Measurements from ENCODE around the gene ANKLE2.

Gene ANKLE2

DNA sequence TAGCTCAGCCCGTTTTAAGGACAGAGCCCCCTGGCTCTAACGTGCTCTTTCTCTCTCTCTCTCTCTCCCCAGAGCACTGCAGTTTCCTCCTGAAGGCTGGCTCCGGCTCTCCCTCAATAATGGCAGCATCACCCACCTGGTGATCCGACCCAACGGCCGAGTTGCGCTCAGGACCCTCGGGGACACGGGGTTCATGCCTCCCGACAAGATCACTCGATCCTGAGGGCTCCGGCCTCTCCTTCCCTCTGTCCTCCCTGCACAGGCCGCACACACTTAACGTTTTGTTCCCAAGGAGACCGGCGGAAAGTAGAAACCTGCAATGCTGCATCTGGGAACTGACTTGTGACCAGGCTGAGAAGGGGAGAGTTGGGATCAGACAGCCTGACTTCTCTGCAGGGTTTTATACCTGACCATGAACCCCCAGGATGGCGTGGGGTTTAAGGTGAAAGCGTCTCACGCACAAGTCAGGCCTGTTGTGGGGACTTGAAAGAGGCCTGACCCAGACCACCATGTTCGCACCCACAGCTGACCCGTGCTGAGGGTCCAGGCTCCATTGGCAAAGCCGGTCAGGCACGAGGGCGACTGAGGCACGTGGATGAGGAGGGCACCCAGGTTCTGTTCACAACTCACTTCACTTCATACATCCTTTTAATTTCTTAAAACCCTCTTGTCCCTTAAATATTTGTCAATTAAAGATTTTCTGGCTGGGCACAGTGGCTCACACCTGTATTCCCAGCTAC, 40.9 kb downstream of the ANKLE2 start:
- H3K36me3 Mint-ChIP-seq: peaks cover 98% of the 10 kb centered on the region
- peaks cover 13% of the 10 kb centered on the region for H3K4me1 Mint-ChIP-seq
- ATAC-seq: no peak
- peak overlapping the region; percentile 60 for H3K27ac Mint-ChIP-seq
- no peaks in the 10 kb centered on the region for H3K9me3 Mint-ChIP-seq
- no peak overlapping the region for H3K4me3 Mint-ChIP-seq
- DNase-seq (ENCODE audit: low spot score in 2 of 2): no peak

DNA sequence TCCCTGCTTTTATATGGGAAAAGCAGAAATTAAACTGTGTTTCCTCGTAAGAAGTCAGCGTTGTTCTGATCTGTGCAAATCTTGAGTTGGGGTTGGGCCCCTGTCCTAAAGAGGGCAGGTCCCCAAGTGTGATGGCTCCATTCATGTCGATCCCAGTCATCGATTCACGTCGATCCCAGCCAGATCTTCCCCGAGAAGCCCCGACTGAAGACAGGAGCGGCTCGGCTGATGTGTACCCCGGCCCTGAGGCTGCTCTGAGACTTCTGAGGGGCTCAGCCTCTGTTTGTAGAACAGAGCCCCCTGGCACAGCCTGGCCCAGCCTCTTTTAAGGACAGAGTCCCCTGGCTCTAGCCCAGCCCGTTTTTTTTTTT, 41.7 kb downstream of the ANKLE2 start:
- Mint-ChIP-seq H3K9me3 (no peaks in the 10 kb centered on the region), H3K36me3 (peaks cover 98% of the 10 kb centered on the region), H3K4me1 (peaks cover 13% of the 10 kb centered on the region), H3K27ac (no peak overlapping the region), H3K4me3 (no peak overlapping the region)
- DNase-seq (ENCODE audit: low spot score in 2 of 2) (no peak), ATAC-seq (no peak)

DNA sequence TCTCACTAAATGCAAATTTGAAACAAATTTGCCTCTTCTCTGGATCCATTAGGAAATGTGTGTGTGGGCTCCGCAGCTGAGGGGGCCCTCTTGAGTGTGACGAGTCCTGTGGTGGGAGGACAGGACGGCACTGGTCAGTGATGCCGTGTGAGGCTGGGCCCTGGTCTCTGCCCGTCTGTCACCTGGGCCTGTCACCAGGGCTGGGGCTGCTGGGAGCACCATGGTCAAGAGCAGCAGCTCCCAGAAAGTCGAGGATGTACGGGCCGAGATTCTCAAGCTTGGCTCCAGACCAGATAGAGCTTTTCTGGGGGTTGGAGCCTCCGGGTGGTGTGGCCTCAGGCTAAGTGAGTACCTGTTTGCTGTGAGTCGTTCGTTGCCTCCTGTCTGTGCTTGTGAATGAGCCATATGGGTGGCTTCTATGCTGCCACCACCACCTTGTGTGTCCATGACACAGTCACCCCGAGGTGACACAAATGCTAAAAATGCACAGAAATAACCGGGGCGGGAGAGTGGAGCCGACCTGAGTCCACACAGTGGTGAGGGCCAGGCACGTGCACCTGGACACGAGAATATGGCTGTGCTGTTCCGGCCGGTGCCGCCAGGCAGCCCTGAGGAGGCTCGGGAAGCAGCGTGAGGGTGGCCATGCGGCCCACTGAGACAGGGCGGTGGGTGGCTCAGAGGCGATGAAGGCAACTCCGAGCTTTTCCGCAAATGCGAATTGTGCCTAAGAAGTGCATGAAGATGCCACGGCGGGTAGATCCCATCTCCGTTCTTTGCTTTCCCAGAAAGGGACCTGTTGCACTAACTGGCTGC, 42.3 kb downstream of the ANKLE2 start:
- peaks cover 98% of the 10 kb centered on the region for H3K36me3 Mint-ChIP-seq
- peak; percentile 44 for ATAC-seq

DNA sequence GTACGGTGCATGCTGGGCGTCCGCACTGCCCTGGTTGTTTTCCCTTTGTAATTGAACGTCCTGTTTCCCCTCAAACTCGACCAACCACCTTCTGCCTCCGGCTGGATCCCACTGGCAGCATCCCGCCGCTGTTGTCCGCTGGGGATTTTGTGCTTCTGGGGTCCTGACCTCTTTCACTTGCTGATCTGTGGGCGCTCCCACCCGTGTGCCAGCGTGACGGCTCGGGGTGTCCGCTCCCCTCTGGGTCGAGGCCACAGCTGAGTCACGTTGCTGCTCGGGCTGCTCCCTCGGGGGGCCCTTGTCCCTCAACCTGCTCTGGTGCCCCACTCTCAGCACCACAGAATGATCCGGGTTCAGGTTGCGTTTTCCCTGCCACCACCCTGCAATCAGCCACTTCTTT, 43.0 kb downstream of the ANKLE2 start:
- Mint-ChIP-seq H3K4me1 (peaks cover 19% of the 10 kb centered on the region), H3K9me3 (no peaks in the 10 kb centered on the region), H3K27ac (peak overlapping the region; percentile 73), H3K4me3 (no peak overlapping the region), H3K36me3 (peaks cover 98% of the 10 kb centered on the region)
- DNase-seq (ENCODE audit: low spot score in 2 of 2) (no peak), ATAC-seq (no peak)

More for the DNA sequence above, 42.3 kb downstream of the ANKLE2 start:
- Mint-ChIP-seq H3K4me3 (no peak overlapping the region), H3K4me1 (peaks cover 16% of the 10 kb centered on the region), H3K9me3 (no peaks in the 10 kb centered on the region), H3K27ac (peak overlapping the region; percentile 73)
- no peak for DNase-seq (ENCODE audit: low spot score in 2 of 2)

DNA sequence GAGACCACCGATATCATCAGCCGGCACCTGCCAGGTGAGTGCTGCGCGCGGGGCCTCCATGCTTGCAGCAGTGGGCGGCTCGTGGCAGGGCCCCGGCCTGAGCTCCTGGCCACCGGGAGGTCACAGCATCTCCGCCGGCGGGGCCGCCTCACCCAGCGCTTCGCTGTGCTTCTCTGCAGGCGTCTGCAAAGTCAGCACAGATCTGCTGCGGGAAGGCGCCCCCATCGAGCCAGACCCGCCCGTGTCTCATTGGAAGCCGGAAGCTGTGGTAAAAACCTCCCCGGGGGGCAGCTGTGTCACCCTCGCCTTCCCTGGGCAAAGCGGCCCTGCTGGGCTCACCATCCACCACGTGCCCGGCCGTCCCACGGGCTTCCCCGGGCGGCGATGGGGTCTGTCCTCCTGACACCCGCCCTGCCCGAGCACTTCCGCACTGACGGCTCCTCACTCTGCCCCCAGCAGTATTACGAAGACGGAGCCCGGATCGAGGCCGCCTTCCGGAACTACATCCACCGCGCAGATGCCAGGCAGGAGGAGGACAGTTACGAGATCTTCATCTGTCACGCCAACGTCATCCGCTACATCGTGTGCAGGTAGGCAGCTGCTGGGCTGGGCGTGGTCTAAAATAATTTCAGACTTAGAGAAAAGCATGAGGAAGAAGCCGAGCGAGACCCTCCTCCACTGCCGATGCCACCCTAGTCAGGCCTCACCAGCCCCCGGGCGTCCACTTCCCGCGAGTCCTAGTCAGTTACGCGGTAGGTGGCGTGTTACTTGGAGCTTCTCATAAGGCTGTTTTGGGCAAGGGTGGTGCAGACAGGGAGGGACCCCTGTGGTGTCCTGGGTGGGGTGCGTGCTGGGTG, 43.9 kb downstream of the ANKLE2 start:
- Mint-ChIP-seq H3K9me3 (no peaks in the 10 kb centered on the region), H3K4me1 (peaks cover 20% of the 10 kb centered on the region), H3K36me3 (peaks cover 95% of the 10 kb centered on the region), H3K27ac (no peak overlapping the region), H3K4me3 (no peak overlapping the region)
- ATAC-seq (no peak), DNase-seq (ENCODE audit: low spot score in 2 of 2) (no peak)

DNA sequence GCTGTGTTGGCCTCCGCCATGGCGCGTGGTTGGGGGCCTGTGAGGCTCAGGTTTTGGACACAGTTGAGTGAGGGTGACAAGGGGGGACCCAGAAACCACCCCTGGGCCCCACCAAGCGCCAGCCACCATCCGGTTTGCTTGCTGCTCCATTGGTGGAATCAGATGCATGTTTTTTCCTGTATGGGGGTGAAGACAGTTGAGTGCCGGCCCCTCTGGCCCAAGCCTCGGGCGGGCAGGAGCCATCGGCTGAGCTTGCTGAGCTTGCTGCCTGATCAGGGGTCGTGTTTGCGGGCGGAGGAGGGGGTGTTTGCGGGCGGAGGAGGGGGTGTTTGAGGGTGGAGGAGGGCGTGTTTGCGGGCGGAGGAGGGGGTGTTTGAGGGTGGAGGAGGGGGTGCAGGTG, 44.6 kb downstream of the ANKLE2 start:
- Mint-ChIP-seq H3K4me1 (peaks cover 24% of the 10 kb centered on the region), H3K27ac (no peak overlapping the region), H3K9me3 (no peaks in the 10 kb centered on the region), H3K36me3 (peaks cover 88% of the 10 kb centered on the region), H3K4me3 (no peak overlapping the region)
- ATAC-seq (no peak), DNase-seq (ENCODE audit: low spot score in 2 of 2) (no peak)

DNA sequence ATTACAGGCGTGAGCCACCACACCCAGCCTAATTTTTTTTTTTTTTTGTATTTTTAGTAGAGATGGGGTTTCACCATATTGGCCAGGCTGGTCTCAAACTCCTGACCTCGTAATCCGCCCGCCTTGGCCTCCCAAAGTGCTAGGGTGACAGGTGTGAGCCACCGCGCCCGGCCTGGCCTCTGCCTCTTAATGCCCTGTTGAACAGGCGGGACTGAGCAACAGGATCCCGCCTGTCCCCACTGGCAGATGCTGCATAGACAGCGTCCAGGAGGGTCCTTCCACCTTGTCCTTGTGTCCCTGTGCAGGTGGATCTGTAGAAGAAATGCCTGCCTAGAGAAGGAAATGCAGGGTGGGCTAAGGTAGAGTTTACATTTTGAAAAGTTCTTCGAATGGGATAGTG, 45.3 kb downstream of the ANKLE2 start:
- Mint-ChIP-seq H3K4me3 (no peak overlapping the region), H3K36me3 (peaks cover 81% of the 10 kb centered on the region), H3K9me3 (no peaks in the 10 kb centered on the region), H3K4me1 (peaks cover 25% of the 10 kb centered on the region), H3K27ac (no peak overlapping the region)
- no peak for ATAC-seq
- no peak for DNase-seq (ENCODE audit: low spot score in 2 of 2)

DNA sequence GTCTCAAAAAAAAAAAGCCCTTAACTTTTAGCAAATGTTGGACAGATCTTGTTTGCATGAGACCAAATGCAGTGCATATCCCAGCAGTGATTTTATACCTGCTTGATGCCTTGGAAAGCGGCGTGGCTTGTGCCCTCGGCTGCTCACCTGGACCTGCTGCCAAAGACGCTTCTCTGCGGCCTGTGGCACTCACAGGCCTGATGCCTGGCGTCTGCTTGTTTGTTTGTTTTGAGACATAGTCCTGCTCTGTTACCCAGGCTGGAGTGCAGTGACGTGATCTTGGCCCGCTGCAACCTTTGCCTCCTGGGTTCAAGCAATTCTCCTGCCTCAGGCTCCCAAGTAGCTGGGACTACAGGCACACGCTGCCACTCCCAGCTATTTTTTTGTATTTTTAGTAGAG, 45.8 kb downstream of the ANKLE2 start:
- Mint-ChIP-seq H3K27ac (no peak overlapping the region), H3K4me3 (no peak overlapping the region)
- no peak for ATAC-seq

DNA sequence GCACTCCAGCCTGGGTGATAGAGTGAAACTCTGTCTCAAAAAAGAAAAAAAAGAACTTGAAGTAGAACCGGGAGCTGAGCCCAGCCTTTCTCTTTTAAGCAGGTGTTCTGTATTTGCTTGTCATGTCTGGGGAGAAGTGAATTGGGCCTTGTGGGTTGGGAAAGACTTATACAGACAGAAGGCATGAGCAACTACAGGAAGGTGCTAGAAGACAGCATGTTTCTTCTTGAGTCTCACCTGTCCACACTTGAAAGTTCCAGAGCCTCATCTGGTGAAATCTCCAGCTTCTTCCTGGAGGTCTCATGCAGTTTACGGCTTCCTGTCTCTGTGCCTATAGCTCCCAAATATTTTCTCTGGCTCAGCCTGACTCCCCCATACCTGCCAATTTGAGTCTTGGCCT, 48.5 kb downstream of the ANKLE2 start:
- peaks cover 24% of the 10 kb centered on the region for H3K4me1 Mint-ChIP-seq
- peaks cover 49% of the 10 kb centered on the region for H3K36me3 Mint-ChIP-seq

More for the DNA sequence above, 45.8 kb downstream of the ANKLE2 start:
- Mint-ChIP-seq H3K36me3 (peaks cover 76% of the 10 kb centered on the region), H3K9me3 (no peaks in the 10 kb centered on the region), H3K4me1 (peaks cover 25% of the 10 kb centered on the region)
- no peak for DNase-seq (ENCODE audit: low spot score in 2 of 2)

DNA sequence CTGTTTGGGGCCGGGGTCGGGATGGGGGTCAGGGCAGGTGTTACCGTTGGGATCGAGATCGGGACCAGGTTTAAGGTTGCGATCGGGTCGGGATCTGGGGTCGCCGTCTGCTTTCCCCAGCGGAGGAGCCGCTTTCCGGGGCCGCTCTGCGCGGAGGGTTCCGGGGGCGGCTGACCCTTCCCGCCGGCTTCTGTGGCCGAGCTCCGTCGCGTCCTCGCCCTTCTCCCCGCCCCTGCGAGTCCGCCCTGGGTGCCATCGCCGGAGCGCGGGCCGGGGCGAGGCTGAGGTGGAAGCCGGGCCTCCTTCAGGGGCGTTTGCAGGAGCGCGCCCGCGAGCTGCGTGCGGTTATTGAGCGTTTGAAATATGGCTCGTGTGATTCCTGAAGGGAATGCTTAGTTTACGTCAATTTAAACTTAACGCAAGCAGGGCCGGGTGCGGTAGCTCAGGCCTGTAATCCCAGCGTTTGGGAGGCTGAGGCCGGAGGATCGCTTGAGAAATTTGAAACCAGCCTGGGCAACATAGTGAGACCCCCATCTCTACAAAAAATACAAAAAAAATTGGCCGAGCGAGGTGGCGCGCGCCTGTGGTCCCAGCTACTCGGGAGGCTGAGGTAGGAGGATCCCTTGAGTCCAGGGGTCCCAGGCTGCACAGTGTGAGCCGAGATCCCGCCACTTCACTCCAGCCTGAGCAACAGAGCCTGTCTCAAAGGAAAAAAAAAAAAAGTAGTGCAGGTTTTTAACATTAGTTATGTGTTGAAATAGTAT, 50.4 kb downstream of the ANKLE2 start:
- Mint-ChIP-seq H3K36me3 (peaks cover 32% of the 10 kb centered on the region), H3K9me3 (peaks cover 3% of the 10 kb centered on the region), H3K4me3 (peak overlapping the region; percentile 89), H3K4me1 (peaks cover 24% of the 10 kb centered on the region), H3K27ac (peak overlapping the region; percentile 76)
- ATAC-seq: peak; percentile 53
- DNase-seq (ENCODE audit: low spot score in 2 of 2): peak; percentile 26 to 74

More for the DNA sequence above, 48.5 kb downstream of the ANKLE2 start:
- no peak overlapping the region for H3K4me3 Mint-ChIP-seq
- no peak for DNase-seq (ENCODE audit: low spot score in 2 of 2)
- H3K27ac Mint-ChIP-seq: no peak overlapping the region
- no peaks in the 10 kb centered on the region for H3K9me3 Mint-ChIP-seq
- ATAC-seq: no peak

DNA sequence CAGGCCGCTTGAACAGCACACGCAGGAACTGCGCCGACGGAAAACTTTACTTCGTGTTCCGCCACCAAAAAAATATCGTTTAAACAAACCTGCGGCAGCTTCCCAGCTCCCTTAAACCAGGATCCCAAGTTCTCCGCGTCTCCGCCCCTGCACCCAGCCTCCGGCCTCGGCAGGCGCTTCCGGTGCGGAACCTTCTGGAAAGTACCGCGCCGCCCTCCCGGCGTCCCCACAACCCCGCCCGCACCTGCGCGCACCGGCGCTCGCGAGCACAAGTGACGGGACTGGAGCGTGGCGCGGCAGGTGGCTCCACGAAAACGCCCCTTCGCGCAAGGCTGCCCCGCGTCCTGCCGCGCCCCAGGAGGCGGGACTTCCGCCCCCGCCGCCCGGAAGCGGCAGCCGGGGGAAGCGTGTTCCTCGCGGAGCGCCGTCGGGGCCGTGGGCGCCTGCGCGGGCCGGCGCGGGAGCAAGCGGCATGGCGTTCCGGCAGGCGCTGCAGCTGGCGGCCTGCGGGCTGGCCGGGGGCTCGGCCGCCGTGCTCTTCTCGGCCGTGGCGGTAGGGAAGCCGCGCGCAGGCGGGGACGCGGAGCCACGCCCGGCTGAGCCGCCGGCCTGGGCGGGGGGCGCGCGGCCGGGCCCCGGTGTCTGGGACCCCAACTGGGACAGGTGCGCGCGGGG, 51.1 kb downstream of the ANKLE2 start, which contains the start of gene PGAM5:
Gene PGAM5 (plus strand): TSS at position 438 of the 675 bp plus-strand sequence. CDS start 35 bp downstream, at position 473.
- Mint-ChIP-seq H3K27ac (peak within 1 kb of the TSS; percentile 94), H3K4me1 (peaks cover 24% of the 10 kb centered on the region), H3K9me3 (peaks cover 3% of the 10 kb centered on the region), H3K36me3 (peaks cover 25% of the 10 kb centered on the region), H3K4me3 (peak within 1 kb of the TSS; percentile 89)
- ATAC-seq (peak; percentile 96), DNase-seq (ENCODE audit: low spot score in 2 of 2) (peak; percentile 80 to 92)

DNA sequence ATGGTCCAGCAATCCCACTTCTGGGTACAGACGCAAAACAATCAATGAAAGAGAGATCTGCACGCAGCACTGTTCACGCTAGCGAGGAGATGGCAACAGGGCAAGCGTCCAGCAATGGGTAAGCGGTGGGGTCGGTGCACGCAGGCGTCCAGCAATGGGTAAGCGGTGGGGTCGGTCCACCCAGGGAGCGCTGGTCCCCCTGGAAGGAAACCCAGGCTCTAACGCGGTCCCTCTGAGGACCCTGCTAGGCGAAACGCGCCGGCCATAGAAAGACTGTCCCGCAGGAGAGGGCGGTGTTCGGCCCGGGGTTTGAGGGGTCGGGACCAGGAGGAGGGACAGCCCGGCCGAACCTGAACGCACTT, 51.6 kb downstream of the ANKLE2 start:
- peaks cover 20% of the 10 kb centered on the region for H3K36me3 Mint-ChIP-seq
- peak overlapping the region; percentile 89 for H3K4me3 Mint-ChIP-seq
- ATAC-seq (peak; percentile 9), DNase-seq (ENCODE audit: low spot score in 2 of 2) (no peak)
- peaks cover 24% of the 10 kb centered on the region for H3K4me1 Mint-ChIP-seq
- H3K27ac Mint-ChIP-seq: peak overlapping the region; percentile 94
- peaks cover 3% of the 10 kb centered on the region for H3K9me3 Mint-ChIP-seq

DNA sequence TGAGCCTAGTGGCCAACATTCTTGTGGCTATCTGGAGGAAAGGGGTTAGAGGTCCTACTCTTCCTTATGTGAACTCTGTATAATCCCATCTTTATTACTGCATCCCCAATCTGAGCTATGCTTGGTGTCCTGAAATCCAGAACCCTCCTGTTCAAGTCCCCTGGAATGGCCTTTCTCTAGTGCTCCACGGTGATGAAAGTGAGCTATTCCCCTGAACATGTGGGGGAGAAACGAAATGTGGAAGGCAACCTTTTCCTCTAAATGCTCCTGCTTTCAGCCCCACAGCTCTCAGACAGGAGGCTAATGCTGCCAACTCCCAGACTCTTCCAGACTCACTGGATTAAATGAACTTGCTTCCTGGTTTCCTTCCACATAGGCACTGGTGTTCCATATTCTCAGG, 53.5 kb downstream of the ANKLE2 start:
- Mint-ChIP-seq H3K9me3 (peaks cover 3% of the 10 kb centered on the region), H3K4me3 (no peak overlapping the region), H3K27ac (no peak overlapping the region), H3K4me1 (peaks cover 12% of the 10 kb centered on the region), H3K36me3 (peaks cover 11% of the 10 kb centered on the region)
- ATAC-seq (no peak), DNase-seq (ENCODE audit: low spot score in 2 of 2) (no peak)

DNA sequence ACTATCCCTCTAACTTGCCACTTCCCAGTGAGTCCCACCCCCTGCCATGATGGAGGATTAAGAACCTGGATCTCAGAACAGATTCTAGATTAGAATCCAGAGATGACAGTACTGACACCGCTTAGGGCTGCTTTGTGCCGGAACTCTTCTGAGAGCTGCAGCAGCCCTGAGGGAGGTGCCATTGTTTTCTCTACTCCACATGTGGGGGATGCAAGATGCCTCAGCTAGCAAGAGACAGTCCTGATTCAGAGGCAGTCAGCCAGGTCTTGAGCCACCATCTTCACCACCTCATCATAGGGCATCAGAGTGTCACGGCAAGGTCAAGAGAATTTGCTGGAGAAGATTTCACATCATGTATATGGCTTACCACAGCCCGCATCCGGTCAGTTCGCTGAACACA, 54.4 kb downstream of the ANKLE2 start:
- H3K4me1 Mint-ChIP-seq: peaks cover 9% of the 10 kb centered on the region
- peaks cover 3% of the 10 kb centered on the region for H3K9me3 Mint-ChIP-seq
- no peak overlapping the region for H3K27ac Mint-ChIP-seq
- DNase-seq (ENCODE audit: low spot score in 2 of 2) (no peak), ATAC-seq (no peak)
- H3K36me3 Mint-ChIP-seq: peaks cover 10% of the 10 kb centered on the region
- no peak overlapping the region for H3K4me3 Mint-ChIP-seq

All from stimulated activated effector memory CD8-positive, alpha-beta T cell treated with anti-CD3 and anti-CD28 coated beads, Interleukin-12 subunit alpha, Interleukin-12 subunit beta, amount 100 ng/mL, for 72 hours (primary cell).